GM18873 (cell line): ENCODE measurements around the gene PAM.
"Not testable (repeated sequence)": the region's sequence is repeated elsewhere in the genome, so short reads cannot be mapped to it uniquely, and the experiment has no call there.

Experiments
- ATAC-seq: cut with Tn5 transposase; IDR thresholded peaks from one replicate; pipeline ENCODE4 v1.9.1; 2021; ENCODE audit warnings: mild to moderate bottlenecking, moderate library complexity, moderate number of reproducible peaks; ENCODE audit not compliant: unreplicated experiment, low FRiP score

The PAM gene

GRCh38 chr5:102974177-102974576 is 219.1 kb downstream of the PAM start:
- no peak for ATAC-seq

- ATAC-seq: no peak
Measured at GRCh38 chr5:102975045-102975444, 219.9 kb downstream of the PAM start.

DNA sequence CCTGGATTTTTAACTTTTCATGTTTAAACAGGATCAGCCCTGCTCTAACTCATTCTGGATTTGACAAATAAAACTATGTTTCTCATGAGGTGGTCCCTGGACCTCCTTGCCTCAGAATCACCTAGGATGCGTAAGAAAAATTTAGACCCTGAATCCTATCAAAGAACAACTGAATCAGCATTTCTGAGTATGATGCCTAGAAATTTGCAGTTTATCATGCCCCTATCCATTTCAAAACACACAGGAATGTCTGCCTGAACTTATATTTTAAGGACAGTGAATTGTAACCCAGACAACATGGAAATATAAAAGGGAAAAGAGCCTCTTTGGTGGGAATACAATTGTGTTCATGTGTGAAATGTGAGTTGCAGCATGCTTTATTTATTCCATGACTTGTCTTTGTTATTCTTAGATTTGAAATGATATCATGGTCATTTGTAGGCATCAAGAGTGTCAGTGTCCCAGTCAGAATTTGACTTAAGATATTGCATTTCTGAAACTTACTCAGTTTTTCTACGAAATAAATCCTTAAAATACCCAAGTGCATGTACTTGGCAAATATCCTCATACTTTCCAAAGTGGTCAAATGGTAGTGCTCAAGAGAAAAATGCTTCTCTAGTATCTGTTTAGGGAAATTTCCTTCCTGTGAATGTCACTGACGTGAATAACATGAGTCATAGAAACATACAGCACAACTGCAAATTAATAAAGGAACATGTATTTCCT is 220.5 kb downstream of the PAM start:
- no peak for ATAC-seq

- ATAC-seq: no peak
Measured at GRCh38 chr5:102981957-102982635, 227.0 kb downstream of the PAM start.

DNA sequence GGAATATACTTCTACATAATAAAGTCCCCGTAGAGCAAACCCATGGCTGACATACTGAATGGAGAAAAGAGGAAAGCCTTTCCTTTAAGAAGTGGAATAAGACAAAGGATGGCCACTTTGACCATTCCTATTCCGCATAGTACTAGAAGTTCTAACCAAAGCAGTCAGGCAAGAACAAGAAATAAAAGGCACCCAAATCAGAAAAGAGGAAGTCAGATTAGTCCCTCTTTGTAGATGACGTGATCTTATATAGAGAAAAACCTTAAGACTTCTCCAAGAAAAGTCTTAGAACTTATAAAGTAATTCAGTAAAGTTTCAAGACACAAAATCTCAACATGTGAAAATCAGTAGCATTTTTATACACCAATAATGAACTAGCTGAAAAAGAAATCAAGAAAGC is 231.0 kb downstream of the PAM start:
- ATAC-seq: no peak

GRCh38 chr5:102988459-102988858 is 233.4 kb downstream of the PAM start:
- ATAC-seq: no peak

DNA sequence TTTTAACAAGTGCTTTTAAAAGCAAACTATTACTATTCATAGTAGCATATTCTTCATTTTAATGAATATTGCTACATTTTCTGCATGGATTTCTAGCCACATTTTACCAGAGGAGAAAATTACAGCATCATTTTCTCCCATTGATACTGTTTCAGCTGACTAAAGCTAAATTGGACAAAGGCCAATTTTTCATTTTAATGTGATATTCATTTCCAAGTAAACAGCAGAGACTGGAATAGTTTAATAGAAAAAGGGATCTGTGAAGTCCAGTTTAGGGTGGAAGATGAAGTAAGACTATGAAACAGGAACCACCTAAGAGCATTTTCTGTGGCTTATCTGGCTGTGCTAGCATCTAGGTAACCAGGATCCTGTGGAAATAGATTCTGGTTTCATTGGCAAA is 236.7 kb downstream of the PAM start:
- no peak for ATAC-seq

DNA sequence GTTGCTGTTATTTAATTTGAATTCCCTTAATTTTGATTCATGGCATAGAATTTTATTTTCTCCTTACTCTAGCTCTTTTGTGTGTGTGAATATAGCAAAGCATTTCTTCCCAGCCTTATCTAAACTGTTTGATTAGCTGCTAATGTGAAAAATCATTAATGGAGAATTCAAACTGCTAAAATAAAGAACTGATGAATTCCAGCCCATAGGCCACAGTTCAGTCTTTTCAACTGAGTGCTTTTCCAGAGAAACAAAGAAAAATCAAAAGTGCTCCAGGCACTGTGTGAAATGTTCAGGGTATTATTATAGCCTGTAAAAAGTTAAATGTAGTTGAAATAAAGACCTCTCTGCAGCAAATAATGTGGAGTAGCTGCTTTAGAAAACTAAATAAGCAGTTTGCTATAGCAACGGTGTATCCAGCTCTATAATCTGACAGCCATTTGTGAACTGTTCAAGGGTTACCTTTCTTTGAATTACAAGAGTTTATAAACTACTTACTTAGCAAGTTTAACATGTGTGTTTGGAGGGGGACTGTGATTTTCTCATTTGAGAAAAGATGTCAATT is 241.0 kb downstream of the PAM start:
- ATAC-seq: no peak

GRCh38 chr5:102998224-102998623 is 243.1 kb downstream of the PAM start:
- no peak for ATAC-seq

DNA sequence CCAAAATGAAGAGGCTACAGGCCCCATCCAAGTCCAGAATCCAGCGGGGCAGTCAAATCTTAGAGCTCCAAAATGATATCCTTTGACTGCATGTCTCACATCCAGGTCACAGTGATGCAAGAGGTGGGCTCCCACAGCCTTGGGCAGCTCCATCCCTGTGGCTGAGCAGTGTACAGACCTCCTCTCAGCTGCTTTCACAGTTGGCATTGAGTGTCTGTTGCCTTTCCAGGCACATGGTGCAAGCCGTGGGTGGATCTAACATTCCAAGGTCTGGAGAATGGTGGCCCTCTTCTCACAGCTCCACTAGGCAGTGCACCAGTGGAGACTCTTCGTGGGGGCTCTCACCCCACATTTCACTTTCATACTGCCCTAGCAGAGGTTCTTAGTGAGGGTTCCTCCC is 244.1 kb downstream of the PAM start:
- no peak for ATAC-seq

DNA sequence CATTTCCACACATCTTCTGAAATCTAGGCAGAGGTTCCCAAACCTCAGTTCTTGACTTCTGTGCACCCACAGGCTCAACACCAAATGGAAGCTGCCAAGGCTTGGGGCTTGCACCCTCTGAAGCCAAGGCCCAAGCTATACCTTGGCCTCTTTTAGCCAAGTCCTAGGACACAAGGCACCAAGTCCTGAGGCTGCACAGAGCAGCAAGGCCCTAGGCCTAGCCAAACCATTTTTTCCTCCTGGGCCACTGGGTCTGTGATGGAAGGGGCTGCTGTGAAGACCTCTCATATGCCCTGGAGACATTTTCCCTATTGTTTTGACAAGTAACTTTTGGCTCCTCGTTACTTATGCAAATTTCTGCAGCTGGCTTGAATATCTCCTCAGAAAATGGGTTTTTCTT is 244.5 kb downstream of the PAM start:
- ATAC-seq: not testable (repeated sequence)

DNA sequence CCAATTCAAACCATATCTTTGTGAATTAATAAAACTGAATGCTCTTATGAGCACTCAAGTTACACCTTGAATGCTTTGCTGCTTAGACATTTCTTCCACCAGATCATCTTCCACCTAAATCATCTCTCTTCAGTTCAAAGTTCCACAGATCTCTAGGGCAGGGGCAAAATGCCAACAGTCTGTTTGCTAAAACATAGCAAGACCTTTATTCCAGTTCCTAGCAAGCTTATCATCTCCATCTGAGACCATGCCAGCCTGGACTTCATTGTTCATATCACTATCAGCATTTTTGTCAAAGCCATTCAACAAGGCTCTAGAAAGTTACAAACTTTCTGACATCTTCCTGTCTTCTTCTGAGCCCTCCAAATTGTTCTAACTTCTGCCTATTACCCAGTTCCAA is 245.0 kb downstream of the PAM start:
- no peak for ATAC-seq

- ATAC-seq: no peak
Measured at GRCh38 chr5:103003872-103004271, 248.8 kb downstream of the PAM start.

- ATAC-seq: no peak
Measured at GRCh38 chr5:103005276-103005675, 250.2 kb downstream of the PAM start.

- no peak for ATAC-seq
Measured at GRCh38 chr5:103006921-103007320, 251.8 kb downstream of the PAM start.

DNA sequence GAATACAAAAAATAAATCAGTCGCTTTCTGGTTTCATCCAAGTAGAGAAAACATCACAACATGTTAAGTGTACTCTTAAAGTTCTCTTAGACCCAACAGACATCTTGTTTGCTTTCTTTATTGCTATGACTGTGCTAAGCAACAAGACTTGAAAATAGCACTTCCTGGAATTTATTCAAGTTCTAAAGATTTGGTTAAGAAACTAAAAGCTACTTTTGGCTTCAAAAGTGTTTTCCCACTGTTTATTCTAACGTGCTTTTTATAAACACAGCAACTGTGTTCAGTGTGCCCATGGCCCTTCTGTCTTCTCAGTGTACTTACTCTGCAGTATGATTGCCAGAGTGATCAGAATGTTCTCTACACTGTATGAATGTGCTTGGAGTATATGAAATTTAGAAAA is 255.1 kb downstream of the PAM start:
- ATAC-seq: no peak

DNA sequence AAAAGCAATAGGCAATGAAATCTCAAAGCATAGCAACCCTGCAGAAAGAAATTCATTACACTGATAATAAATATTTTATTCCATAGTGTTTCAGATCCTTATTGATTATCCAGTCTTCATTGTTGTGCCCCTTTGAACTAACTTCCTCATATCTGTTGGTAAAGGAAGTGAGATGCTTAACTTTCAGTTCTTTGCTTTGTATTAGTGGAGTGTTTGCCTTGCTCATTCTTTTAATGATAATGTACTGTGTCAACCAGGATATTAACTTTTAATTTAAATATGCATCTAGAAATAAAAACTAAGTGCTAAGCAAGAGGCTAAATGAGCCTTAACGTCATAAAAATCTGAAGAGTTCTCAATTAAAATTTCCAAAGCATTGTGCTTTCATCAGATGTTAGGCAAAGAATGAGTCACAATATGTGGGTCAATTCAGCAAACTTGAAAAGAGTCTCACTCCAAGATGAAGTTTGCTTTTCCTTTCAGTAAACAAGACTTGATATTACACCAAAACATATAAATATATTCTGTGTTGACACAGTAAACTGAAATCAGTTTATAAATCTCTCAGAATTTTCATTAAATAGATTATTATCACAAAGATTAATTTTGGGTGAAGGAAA is 258.9 kb downstream of the PAM start:
- ATAC-seq: no peak

GRCh38 chr5:103014983-103015382 is 259.9 kb downstream of the PAM start:
- ATAC-seq: no peak

DNA sequence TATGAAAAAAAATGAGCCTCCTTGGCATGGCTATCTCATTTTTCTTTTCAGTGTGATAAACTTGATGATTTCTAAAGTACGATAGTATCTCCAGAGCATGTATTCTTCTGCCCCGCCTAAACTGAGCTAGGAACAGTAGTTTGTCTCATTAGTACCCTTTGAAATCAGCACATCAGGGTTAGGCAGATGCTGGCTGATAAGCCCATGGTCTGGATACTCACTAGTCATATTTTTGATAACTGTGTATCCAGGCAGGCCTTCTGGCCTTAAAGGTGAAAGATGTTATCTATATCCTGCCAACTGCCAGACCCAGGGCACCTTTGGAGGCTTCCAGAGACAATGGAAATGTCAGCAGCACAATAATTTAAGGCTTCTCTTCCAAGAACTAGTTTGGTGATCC is 261.1 kb downstream of the PAM start:
- ATAC-seq: no peak

- ATAC-seq: no peak
Measured at GRCh38 chr5:103019804-103020203, 264.7 kb downstream of the PAM start.

- ATAC-seq: peak; percentile 91
Measured at GRCh38 chr5:103021314-103021713, 266.2 kb downstream of the PAM start.
